ENCODE data around the gene SSX2IP.
"Not testable (repeated sequence)": the region's sequence is repeated elsewhere in the genome, so short reads cannot be mapped to it uniquely, and the experiment has no call there.

The SSX2IP gene, protein sequence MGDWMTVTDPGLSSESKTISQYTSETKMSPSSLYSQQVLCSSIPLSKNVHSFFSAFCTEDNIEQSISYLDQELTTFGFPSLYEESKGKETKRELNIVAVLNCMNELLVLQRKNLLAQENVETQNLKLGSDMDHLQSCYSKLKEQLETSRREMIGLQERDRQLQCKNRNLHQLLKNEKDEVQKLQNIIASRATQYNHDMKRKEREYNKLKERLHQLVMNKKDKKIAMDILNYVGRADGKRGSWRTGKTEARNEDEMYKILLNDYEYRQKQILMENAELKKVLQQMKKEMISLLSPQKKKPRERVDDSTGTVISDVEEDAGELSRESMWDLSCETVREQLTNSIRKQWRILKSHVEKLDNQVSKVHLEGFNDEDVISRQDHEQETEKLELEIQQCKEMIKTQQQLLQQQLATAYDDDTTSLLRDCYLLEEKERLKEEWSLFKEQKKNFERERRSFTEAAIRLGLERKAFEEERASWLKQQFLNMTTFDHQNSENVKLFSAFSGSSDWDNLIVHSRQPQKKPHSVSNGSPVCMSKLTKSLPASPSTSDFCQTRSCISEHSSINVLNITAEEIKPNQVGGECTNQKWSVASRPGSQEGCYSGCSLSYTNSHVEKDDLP

GRCh38 chr1:84690397-84691121, at the start of gene SSX2IP:
Gene SSX2IP, minus strand, starts transcription at chr1:84690461. Its CDS starts 19,242 bp downstream, at chr1:84671219.
- peak; percentile 90 for DNase-seq (ENCODE audit: low read depth)

DNA sequence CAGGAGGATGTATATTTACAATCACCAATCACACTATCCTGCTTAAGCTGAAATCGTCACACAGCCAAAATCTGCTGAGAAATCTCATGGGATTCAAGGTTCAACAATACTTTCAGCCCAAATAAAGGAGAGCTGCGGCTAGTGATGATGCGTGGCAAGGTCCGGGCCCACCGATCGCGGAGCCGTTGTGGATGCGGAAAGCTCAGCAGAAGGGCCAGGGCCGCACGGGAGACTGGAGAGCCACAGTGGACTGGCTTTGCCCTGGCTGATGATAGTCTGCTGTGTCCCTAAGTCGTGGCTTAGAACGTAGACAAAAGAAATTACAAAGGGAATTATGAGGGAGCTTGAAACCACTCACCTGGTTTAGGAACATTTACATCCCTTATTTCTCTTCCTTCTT, 48.0 kb upstream of the SSX2IP start:
- no peak for DNase-seq (ENCODE audit: low read depth)

DNA sequence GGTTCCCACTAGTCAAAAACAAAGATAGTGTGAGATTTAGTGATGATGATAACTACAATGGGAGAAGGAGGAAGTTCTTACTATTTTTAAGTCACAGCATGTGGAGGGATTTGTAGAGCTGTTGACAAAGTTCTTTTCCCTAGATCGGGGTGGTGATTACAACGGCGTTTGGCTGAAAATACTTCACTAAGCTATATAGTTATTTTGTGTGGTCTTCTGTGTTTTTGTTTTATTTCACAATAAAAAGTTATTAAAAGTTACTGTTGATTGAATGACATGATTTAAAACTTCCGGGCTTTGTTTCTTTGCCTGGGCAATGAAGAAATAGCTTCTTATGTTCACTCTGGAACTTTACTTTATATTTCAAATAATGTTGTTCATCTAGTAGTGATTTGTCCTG, 47.3 kb upstream of the SSX2IP start:
- DNase-seq (ENCODE audit: low read depth), result no peak

DNA sequence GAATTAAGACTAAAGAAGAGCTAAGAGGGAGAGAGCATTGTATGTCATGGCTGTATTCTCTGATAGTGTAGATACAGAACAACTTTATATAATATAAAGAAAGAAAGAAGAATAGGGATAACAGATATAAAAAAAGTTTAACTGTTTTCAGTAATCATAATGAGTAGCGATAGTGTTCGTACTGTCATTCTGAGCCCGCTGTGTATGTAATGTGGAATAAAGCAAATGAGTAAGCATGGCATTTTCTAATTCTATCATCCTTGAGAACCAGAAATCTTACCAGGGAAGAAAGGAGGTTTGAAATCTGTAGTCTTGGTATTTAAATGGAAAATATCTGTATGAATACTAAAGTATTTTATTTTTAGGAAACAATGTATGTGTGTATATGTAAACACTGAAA, 46.7 kb upstream of the SSX2IP start:
- no peak for DNase-seq (ENCODE audit: low read depth)

GRCh38 chr1:84736445-84736844, 46.2 kb upstream of the SSX2IP start:
- DNase-seq (ENCODE audit: low read depth), result no peak

DNA sequence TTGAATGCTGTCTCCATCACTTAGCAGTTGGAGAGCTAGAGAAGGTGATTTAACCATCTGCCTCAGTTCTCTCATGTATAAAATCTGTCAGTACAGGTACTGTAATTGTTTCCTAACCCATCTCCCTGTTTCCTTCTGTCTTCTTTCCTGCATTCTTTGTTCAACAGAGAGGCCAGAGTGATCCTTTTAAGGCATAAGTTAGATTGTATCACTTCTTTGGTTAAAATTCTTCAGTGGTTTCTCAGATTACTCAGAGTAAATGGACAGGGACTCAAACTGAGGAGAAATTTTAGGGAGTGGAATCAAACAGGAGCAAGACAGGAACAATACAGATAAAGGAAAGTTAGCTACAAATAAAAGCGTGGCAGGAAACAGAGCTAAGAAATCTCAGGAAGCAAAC, 45.2 kb upstream of the SSX2IP start:
- no peak for DNase-seq (ENCODE audit: low read depth)

DNA sequence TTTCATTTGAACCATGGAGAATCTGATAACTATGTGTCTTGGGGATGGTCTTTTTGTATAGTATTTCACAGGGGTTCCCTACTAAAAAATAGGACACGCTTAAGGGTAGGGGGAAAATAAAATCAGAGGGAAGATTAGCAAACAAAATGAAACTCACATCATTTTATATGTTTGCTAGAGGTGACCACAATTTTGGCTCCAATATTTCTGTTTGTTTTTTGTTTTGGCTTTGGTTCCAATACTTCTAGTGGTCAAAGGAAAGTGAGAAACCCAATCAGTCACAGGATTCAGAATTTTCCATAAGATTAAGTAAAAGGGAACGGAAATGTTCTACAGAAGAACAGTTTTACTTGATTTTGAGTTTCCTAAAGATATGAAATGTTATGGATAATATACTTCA, 42.3 kb upstream of the SSX2IP start:
- DNase-seq (ENCODE audit: low read depth), result no peak

GRCh38 chr1:84731519-84731918, 41.3 kb upstream of the SSX2IP start:
- DNase-seq (ENCODE audit: low read depth), result no peak

DNA sequence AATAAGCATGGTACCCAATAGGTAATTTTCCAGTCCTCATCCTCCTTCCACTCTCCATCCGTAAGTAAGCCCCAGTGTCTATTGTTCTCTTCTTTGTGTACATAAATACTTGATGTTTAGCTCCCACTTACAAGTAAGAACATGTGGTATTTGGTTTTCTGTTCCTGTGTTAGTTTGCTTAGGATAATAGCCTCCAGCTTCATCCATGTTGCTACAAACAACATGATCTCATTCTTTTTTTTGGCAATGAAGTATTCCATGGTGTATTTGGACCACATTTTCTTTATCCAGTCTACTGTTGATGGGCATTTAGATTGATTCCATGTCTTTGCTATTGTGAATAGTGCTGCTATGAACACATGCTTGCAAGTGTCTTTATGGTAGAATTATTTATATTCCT, 37.5 kb upstream of the SSX2IP start:
- not testable (repeated sequence) for DNase-seq (ENCODE audit: low read depth)

- no peak for DNase-seq (ENCODE audit: low read depth)
Measured at GRCh38 chr1:84726593-84727499, 36.6 kb upstream of the SSX2IP start.

- no peak for DNase-seq (ENCODE audit: low read depth)
Measured at GRCh38 chr1:84724128-84724860, 34.0 kb upstream of the SSX2IP start.

DNA sequence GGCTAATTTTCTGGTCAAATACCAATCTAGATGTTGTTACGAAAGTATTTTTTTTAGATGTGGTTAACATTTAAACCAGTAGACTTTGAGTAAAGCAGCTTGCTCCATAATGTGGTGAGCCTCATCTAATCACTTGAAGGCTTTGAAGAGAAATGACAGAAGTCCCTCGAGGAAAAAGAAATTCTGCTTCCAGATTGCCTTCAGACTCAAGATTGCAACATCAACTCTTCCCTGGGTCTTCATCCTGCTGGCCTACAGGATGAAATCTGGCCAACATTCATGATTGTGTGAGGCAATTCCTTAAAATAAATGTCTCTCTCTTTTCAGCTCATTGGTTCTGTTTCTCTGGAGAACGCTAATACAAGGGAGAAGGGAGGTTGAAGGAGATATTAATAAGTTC, 32.5 kb upstream of the SSX2IP start:
- DNase-seq (ENCODE audit: low read depth), result peak; percentile 64

- DNase-seq (ENCODE audit: low read depth), result not testable (repeated sequence)
Measured at GRCh38 chr1:84721872-84722271, 31.6 kb upstream of the SSX2IP start.

- DNase-seq (ENCODE audit: low read depth), result no peak
Measured at GRCh38 chr1:84721152-84721551, 30.9 kb upstream of the SSX2IP start.

GRCh38 chr1:84720221-84720780, 30.0 kb upstream of the SSX2IP start:
- no peak for DNase-seq (ENCODE audit: low read depth)

DNA sequence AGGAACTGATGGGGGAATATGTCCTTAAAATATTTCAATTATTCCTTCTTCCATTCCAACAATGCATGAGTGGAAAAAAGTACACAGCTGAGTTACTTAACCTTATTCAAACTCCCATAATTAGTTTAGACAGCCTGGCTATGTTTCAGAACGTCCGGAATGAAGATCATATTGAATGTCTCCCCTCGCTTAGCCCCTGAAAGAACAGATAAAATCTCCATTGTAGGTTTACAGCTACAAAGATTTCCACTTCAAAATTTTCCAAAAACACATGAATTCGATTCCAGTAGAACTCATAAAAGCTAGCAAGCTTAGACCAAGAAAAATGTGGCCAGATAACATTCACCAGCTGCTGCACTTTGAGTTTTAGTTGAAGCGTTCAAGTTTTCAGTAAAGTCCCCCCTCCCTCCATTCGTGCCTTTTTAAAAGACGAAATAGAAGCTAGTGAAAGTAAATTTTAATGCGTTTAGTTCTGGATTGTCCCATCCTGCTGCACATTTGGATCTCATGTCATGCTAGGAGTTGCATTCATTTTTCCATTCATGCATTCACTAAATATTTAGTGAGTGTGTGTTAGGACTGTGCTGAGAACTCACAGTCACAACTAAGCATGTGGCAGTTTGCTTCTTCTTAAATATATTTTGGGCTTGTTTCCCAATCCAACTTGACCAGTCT, 29.4 kb upstream of the SSX2IP start:
- DNase-seq (ENCODE audit: low read depth), result no peak

GRCh38 chr1:84715342-84716019, 25.2 kb upstream of the SSX2IP start:
- no peak for DNase-seq (ENCODE audit: low read depth)

GRCh38 chr1:84712276-84712874, 22.1 kb upstream of the SSX2IP start:
- DNase-seq (ENCODE audit: low read depth), result no peak

DNA sequence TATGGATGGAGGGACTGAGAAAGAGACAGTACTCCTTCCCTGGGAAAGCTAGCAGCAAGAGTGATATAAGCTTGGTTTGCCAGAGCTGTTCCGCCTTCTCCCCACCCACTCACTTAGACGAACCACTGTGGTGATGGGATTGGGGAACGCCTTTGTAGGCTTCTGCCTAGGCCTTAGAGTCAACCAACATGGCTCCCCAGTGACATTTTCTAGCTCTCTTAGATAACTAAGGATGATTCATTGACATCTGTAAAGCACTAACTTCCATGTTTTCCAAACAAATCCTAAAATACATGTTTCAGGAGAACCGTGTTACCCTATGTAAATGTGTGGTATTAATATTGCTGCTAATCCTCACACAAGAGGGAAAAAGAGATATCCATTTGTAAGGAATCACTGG, 21.6 kb upstream of the SSX2IP start:
- no peak for DNase-seq (ENCODE audit: low read depth)

Data from GM04504 (cell line).